GM08714 (cell line): ENCODE data around the gene PLD4.
"Not testable (repeated sequence)": the region's sequence is repeated elsewhere in the genome, so short reads cannot be mapped to it uniquely, and the experiment has no call there.

Experiments
- H3K4me3 ChIP-seq: fragments of 200-500 bp; sonication (Bioruptor generic); 2 replicates; pipeline ENCODE4 v1.5.1; 2014; ENCODE audit warnings: mild to moderate bottlenecking, low read length, inconsistent platforms
- ZNF274 ChIP-seq: IDR thresholded peaks from 2 replicates; pipeline ENCODE4 v1.6.1; 2012; ENCODE audit warnings: mild to moderate bottlenecking, low read depth, low read length

The PLD4 gene

GRCh38 chr14:104900639-104901512, 23.8 kb upstream of the PLD4 start:
- TF ChIP-seq ZNF274: no peak
- no peak overlapping the region for H3K4me3 ChIP-seq

- TF ChIP-seq ZNF274: no peak
These were observed 20.7 kb upstream of the PLD4 start for GRCh38 chr14:104903990-104904389.

GRCh38 chr14:104904650-104905578, 19.8 kb upstream of the PLD4 start:
- not testable (repeated sequence) for H3K4me3 ChIP-seq

More at GRCh38 chr14:104903990-104904389, 20.7 kb upstream of the PLD4 start:
- no peak overlapping the region for H3K4me3 ChIP-seq

GRCh38 chr14:104905579-104905933, 19.1 kb upstream of the PLD4 start:
- H3K4me3 ChIP-seq: not testable (repeated sequence)

GRCh38 chr14:104908303-104908702, 16.4 kb upstream of the PLD4 start:
- no peak for TF ChIP-seq ZNF274
- no peak overlapping the region for H3K4me3 ChIP-seq

- H3K4me3 ChIP-seq: no peak overlapping the region
- no peak for TF ChIP-seq ZNF274
These were observed 12.6 kb upstream of the PLD4 start for GRCh38 chr14:104912053-104912452.

- H3K4me3 ChIP-seq: no peak overlapping the region
- TF ChIP-seq ZNF274: no peak
These were observed 11.2 kb upstream of the PLD4 start for GRCh38 chr14:104913435-104913834.

- no peak overlapping the region for H3K4me3 ChIP-seq
- TF ChIP-seq ZNF274: no peak
These were observed 7.6 kb upstream of the PLD4 start for GRCh38 chr14:104917116-104917515.

GRCh38 chr14:104917993-104918392, 6.7 kb upstream of the PLD4 start:
- TF ChIP-seq ZNF274: no peak
- no peak overlapping the region for H3K4me3 ChIP-seq

- H3K4me3 ChIP-seq: not testable (repeated sequence)
These were observed 5.3 kb upstream of the PLD4 start for GRCh38 chr14:104919152-104919992.

GRCh38 chr14:104919993-104920315, 4.7 kb upstream of the PLD4 start:
- no peak overlapping the region for H3K4me3 ChIP-seq
- no peak for TF ChIP-seq ZNF274

GRCh38 chr14:104923640-104924420, 849 bp upstream of the PLD4 start:
- H3K4me3 ChIP-seq: no peak overlapping the region
- TF ChIP-seq ZNF274: no peak

- H3K4me3 ChIP-seq: peak overlapping the region; percentile 40; the same call in 1 of the 2 replicates
- TF ChIP-seq ZNF274: no peak
These were observed 655 bp downstream of the PLD4 start for GRCh38 chr14:104925214-104925854.
